Cerebellar nuclear complex (tissue), 1 donor: ENCODE measurements around the gene RBM44.

Source experiments
- DNase-seq, 2 experiments: peaks; one replicate each; lab custom pipeline; 2025; lab: John Stamatoyannopoulos, UW

The RBM44 gene

GRCh38 chr2:237886685-237887481, 88.3 kb downstream of the RBM44 start:
- DNase-seq, result no peak

- DNase-seq, result no peak
Measured at GRCh38 chr2:237888389-237888788, 89.8 kb downstream of the RBM44 start.

GRCh38 chr2:237889016-237889415, 90.4 kb downstream of the RBM44 start:
- no peak for DNase-seq

- no peak for DNase-seq
Measured at GRCh38 chr2:237889811-237890210, 91.2 kb downstream of the RBM44 start.
